ENCODE measurements around the gene ERC1.

Gene ERC1

DNA sequence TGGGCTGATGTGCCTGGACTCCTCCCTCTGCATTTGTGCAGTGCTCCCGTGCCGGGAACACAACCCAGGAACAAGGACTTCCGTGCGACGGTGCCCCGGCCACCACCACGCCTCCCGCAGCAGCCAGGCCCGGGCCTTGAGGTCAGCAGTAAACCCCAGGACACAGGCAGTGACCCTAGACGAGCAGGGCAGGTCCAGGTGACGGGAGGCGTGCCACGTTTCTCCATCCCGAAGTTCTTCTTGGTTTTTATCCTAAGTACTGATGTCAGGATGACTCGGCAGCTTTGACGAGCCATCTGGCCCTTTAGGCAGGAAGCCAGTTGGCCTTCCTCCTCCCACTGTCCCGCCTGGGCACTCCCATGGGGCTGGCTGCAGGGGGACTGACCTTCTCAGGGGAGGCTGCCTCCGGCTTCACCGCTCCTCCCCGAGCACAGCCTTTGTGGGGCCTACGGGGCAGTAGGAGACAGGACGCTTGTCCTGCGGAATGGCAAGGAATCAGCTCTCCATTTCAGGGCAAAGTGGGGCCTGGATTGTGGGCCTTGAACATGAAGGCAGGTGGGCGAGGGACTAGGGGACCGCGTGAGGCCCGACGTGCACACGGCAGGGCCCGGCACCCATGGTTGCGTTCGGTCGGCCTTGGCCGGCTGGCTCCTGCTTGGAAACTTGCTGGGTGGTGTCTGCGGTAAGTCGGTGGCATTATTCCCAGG is 509.2 kb downstream of the ERC1 start:
- DNase-seq (ENCODE audit: low read depth in 1 of 2, low spot score in 1 of 2) = no peak
- TF ChIP-seq SPI1 (IDR thresholded peaks at IDR 0.05; ENCODE audit: borderline replicate concordance, low read depth) = no peak
- TF ChIP-seq, protein P1, sequence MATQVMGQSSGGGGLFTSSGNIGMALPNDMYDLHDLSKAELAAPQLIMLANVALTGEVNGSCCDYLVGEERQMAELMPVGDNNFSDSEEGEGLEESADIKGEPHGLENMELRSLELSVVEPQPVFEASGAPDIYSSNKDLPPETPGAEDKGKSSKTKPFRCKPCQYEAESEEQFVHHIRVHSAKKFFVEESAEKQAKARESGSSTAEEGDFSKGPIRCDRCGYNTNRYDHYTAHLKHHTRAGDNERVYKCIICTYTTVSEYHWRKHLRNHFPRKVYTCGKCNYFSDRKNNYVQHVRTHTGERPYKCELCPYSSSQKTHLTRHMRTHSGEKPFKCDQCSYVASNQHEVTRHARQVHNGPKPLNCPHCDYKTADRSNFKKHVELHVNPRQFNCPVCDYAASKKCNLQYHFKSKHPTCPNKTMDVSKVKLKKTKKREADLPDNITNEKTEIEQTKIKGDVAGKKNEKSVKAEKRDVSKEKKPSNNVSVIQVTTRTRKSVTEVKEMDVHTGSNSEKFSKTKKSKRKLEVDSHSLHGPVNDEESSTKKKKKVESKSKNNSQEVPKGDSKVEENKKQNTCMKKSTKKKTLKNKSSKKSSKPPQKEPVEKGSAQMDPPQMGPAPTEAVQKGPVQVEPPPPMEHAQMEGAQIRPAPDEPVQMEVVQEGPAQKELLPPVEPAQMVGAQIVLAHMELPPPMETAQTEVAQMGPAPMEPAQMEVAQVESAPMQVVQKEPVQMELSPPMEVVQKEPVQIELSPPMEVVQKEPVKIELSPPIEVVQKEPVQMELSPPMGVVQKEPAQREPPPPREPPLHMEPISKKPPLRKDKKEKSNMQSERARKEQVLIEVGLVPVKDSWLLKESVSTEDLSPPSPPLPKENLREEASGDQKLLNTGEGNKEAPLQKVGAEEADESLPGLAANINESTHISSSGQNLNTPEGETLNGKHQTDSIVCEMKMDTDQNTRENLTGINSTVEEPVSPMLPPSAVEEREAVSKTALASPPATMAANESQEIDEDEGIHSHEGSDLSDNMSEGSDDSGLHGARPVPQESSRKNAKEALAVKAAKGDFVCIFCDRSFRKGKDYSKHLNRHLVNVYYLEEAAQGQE (IDR thresholded peaks at IDR 0.05; ENCODE audit: insufficient replicate concordance, low read depth) = no peak
- TF ChIP-seq, protein P2, sequence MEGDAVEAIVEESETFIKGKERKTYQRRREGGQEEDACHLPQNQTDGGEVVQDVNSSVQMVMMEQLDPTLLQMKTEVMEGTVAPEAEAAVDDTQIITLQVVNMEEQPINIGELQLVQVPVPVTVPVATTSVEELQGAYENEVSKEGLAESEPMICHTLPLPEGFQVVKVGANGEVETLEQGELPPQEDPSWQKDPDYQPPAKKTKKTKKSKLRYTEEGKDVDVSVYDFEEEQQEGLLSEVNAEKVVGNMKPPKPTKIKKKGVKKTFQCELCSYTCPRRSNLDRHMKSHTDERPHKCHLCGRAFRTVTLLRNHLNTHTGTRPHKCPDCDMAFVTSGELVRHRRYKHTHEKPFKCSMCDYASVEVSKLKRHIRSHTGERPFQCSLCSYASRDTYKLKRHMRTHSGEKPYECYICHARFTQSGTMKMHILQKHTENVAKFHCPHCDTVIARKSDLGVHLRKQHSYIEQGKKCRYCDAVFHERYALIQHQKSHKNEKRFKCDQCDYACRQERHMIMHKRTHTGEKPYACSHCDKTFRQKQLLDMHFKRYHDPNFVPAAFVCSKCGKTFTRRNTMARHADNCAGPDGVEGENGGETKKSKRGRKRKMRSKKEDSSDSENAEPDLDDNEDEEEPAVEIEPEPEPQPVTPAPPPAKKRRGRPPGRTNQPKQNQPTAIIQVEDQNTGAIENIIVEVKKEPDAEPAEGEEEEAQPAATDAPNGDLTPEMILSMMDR (IDR thresholded peaks at IDR 0.05; ENCODE audit: insufficient read depth, low read length) = no peak
- no peak for TF ChIP-seq POLR2AphosphoS5 (IDR thresholded peaks at IDR 0.05; ENCODE audit: low read depth)
- no peak for TF ChIP-seq GABPA (IDR thresholded peaks at IDR 0.05; ENCODE audit: low read depth)
- Histone ChIP-seq H3K27me3 (ENCODE audit: insufficient read depth, poor library complexity, severe bottlenecking) (peaks cover under 1% of the 10 kb centered on the region), H3K27ac (replicated peaks) (no peak overlapping the region), H3K4me3 (replicated peaks; ENCODE audit: insufficient read depth, low read length) (no peak overlapping the region)

DNA sequence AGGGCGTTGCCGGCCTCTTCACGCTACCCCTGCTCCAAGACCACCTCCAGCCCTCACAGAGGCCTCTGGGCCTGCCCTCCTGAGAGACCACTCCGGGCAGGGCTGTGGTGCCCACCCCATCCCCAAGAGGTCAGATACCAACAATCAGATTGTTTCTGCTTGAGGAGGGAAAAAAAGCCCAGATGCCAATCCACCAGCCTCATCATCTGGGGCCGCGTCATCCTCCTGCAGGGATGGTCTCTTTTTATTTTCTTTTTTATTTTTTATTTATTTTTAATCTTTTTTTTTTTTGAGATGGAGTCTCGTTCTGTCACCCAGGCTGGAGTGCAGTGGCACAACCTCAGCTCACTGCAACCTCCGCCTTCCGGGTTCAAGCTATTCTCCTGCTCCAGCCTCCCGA is 510.0 kb downstream of the ERC1 start:
- no peak for DNase-seq (ENCODE audit: low read depth in 1 of 2, low spot score in 1 of 2)
- Histone ChIP-seq H3K4me3 (replicated peaks; ENCODE audit: insufficient read depth, low read length) (no peak overlapping the region), H3K27me3 (ENCODE audit: insufficient read depth, poor library complexity, severe bottlenecking) (peaks cover 4% of the 10 kb centered on the region), H3K27ac (replicated peaks) (no peak overlapping the region)
- TF ChIP-seq, protein P2 (IDR thresholded peaks at IDR 0.05; ENCODE audit: insufficient read depth, low read length) = no peak
- TF ChIP-seq GABPA (IDR thresholded peaks at IDR 0.05; ENCODE audit: low read depth) (no peak), POLR2AphosphoS5 (IDR thresholded peaks at IDR 0.05; ENCODE audit: low read depth) (no peak), SPI1 (IDR thresholded peaks at IDR 0.05; ENCODE audit: borderline replicate concordance, low read depth) (no peak)
- TF ChIP-seq, protein P1 (IDR thresholded peaks at IDR 0.05; ENCODE audit: insufficient replicate concordance, low read depth) = no peak

DNA sequence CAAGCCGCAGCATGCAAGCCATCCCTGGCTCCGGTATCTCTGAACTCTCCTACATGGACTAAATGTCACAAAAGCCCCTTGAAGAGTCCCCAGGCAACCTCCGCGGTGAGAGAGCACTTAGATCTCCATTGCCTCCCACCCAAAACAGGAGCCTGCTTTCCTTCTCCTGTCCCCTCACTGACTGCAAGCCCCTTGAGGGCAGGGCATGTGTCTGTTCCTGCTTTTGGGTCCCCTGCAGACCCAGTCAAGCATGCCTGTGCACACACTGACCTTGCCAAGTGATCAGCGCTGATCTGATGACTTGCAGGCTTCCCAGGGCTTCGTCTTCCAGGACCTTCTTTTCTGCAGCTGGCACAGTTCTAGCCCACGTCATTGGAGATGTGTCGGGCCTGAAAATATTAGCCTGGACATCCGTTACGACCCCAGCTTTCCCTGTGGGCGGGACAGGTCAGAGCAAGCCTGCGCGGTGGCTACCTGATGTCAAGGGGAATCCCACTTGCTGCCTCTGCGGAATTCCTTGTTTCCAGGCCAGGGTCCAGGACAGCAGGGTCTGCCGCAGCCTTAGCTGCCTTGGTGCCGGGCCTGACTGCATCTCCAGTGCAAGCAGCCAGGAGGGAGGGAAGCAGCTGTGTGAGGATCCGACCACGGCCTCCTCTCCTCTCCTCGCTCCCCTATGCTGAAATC is 510.8 kb downstream of the ERC1 start:
- H3K27me3 ChIP-seq (ENCODE audit: insufficient read depth, poor library complexity, severe bottlenecking) = peaks cover 4% of the 10 kb centered on the region
- TF ChIP-seq, protein P2 (IDR thresholded peaks at IDR 0.05; ENCODE audit: insufficient read depth, low read length) = no peak
- TF ChIP-seq GABPA (IDR thresholded peaks at IDR 0.05; ENCODE audit: low read depth) (no peak), SPI1 (IDR thresholded peaks at IDR 0.05; ENCODE audit: borderline replicate concordance, low read depth) (no peak), POLR2AphosphoS5 (IDR thresholded peaks at IDR 0.05; ENCODE audit: low read depth) (no peak)
- TF ChIP-seq, protein P1 (IDR thresholded peaks at IDR 0.05; ENCODE audit: insufficient replicate concordance, low read depth) = no peak
- DNase-seq (ENCODE audit: low read depth in 1 of 2, low spot score in 1 of 2) = no peak
- H3K27ac ChIP-seq (replicated peaks) = no peak overlapping the region
- H3K4me3 ChIP-seq (replicated peaks; ENCODE audit: insufficient read depth, low read length) = no peak overlapping the region
